ENCODE measurements around the gene USP5. TPM values are rescaled to one million over a fixed set of nuclear protein-coding genes. Genes with fewer than 3 reads are reported as not detected.
A peak's percentile ranks its signal among the peaks of the same experiment; 100 is the strongest.

Gene USP5
- total and polyA plus RNA-seq, 2 of the 8 experiments (the other 6 are each of a cell fraction or from before 2014, with no cell fraction given), result 66.5 to 148 TPM

DNA sequence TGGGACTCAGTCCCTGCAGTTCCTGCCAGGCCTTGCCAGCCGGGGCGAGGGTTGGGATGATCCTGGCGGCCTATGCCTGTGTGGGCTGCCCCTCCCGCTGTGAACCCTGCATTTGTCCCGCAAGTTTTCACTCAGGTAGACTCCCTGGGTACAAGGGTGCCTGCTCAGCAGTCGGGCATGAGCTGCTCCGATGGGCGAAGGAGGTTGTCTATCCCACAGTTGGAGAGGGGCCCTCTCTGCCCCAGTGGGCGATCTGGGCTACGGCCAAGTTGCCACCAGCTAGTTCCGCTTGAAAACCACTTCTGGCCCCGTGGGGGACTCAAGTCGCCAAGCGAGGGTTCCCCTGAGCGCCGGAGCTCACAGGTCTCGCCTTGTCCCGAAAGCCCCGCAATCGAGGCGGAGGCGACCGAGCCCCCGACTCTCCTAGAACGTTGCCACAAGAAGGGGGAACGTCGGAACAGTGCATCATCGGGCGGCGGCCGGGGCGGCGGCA, 15.0 kb downstream of the USP5 start:
- H3K56ac ChIP-seq (replicated peaks; ENCODE audit: insufficient read length, low read depth, low read length), result peak overlapping the region; percentile 65
- no peak overlapping the region for H3K23ac ChIP-seq (ENCODE audit: insufficient read length)
- H3K27me3 ChIP-seq (replicated peaks in 1 of 4; ENCODE audit: control insufficient read depth in 3 of 4, extremely low read depth in 1 of 4, insufficient read depth in 3 of 4, low read length in 3 of 4), result no peaks in the 10 kb centered on the region
- H3K4me2 ChIP-seq (ENCODE audit: insufficient read depth in 1 of 2, low read depth in 2 of 2, low read length in 2 of 2), result peak overlapping the region; percentile 89 to 94
- peaks cover 22 to 27% of the 10 kb centered on the region in 2 experiments for H4K20me1 ChIP-seq (replicated peaks in 1 of 2; ENCODE audit: control insufficient read depth in 1 of 2, insufficient read depth in 2 of 2, low read length in 2 of 2)
- H3K9me3 ChIP-seq (ENCODE audit: insufficient read depth in 2 of 2, low read depth in 1 of 2, low read length in 1 of 2), result no peaks in the 10 kb centered on the region
- H2BK120ac ChIP-seq (replicated peaks; ENCODE audit: low read depth, low read length), result no peak overlapping the region
- no peak overlapping the region; the same call in 1 of the 2 replicates for H4K8ac ChIP-seq (ENCODE audit: extremely low read depth, insufficient read depth, low read length)
- peak overlapping the region; percentile 78; the same call in 1 of the 2 replicates for H2BK12ac ChIP-seq (ENCODE audit: low read depth, low read length)
- DNase-seq (ENCODE audit: low read depth in 1 of 2, low spot score in 2 of 2), result peak in 1 of 2 experiments; percentile 86
- peak overlapping the region; percentile 40 to 98 (median 67) for H3K4me3 ChIP-seq (ENCODE audit: extremely low read depth in 1 of 4, insufficient read depth in 2 of 4, low read depth in 3 of 4, low read length in 4 of 4)
- peaks cover 0 to 22% of the 10 kb centered on the region in 2 experiments; a peak in 2 of 4 replicates for H3K79me2 ChIP-seq (ENCODE audit: control insufficient read depth in 1 of 2, insufficient read depth in 2 of 2, low read length in 2 of 2)
- peak overlapping the region; percentile 48 for H4K91ac ChIP-seq (replicated peaks; ENCODE audit: insufficient read length, low read length)
- no peak overlapping the region; the same call in 1 of the 2 replicates for H3K27ac ChIP-seq (ENCODE audit: low read depth, low read length)
- 0 out of 2 replicates have a peak, but pooled peaks cover 4% of the 10 kb centered on the region for H3K79me1 ChIP-seq (ENCODE audit: low read depth, low read length)
- peak overlapping the region in 3 of 4 experiments; percentile 35 to 66 (median 53); a peak in 5 of 7 replicates for H3K9ac ChIP-seq (replicated peaks in 1 of 4; ENCODE audit: extremely low read depth in 1 of 4, low read depth in 3 of 4, low read length in 3 of 4)
- peak overlapping the region; percentile 47; the same call in 1 of the 2 replicates for H2BK5ac ChIP-seq (ENCODE audit: low read depth, low read length)
- peaks cover 7 to 45% (median 24%) of the 10 kb centered on the region in 4 experiments for H3K4me1 ChIP-seq (replicated peaks in 1 of 4; ENCODE audit: control insufficient read depth in 3 of 4, insufficient read depth in 4 of 4, low read length in 3 of 4)
- H3K18ac ChIP-seq (ENCODE audit: extremely low read depth, low read length), result peak overlapping the region; percentile 94
- peak overlapping the region; percentile 34 for H4K5ac ChIP-seq (ENCODE audit: insufficient read length, low read depth, low read length)
- peaks cover 14% of the 10 kb centered on the region for H3K23me2 ChIP-seq (ENCODE audit: low read depth, low read length)
- ChIA-PET CTCF (ENCODE audit: partially characterized antibody) (interaction anchor here (0.7 to 10.4 kb wide), 11 partner anchors 11 to 244 kb away, joined by 3 to 216 read pairs (median 4); partner anchors contain the start of genes C12orf57, RNU7-1 and USP5), POLR2A (ENCODE audit: partially characterized antibody) (interaction anchor here (0.7 to 18.9 kb wide), 33 partner anchors 8 to 333 kb away, joined by 3 to 588 read pairs (median 6); partner anchors contain the start of genes ATN1, C12orf57, CDCA3 and COPS7A)
- no peak for FAIRE-seq
- no peak overlapping the region for H2BK20ac ChIP-seq (ENCODE audit: low read length)
- TF ChIP-seq, protein P1, sequence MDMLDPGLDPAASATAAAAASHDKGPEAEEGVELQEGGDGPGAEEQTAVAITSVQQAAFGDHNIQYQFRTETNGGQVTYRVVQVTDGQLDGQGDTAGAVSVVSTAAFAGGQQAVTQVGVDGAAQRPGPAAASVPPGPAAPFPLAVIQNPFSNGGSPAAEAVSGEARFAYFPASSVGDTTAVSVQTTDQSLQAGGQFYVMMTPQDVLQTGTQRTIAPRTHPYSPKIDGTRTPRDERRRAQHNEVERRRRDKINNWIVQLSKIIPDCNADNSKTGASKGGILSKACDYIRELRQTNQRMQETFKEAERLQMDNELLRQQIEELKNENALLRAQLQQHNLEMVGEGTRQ (IDR thresholded peaks at IDR 0.05; ENCODE audit: low read length), result 0 out of 2 replicates have a peak, but pooled peaks have one; percentile 2
- TF ChIP-seq EP300 (IDR thresholded peaks at IDR 0.05; ENCODE audit: borderline replicate concordance in 1 of 2, low read depth in 2 of 2, low read length in 2 of 2), result no peak
- H3K14ac ChIP-seq (ENCODE audit: insufficient read length), result no peak overlapping the region
- 10% methylated on average over 24 of the region's 33 CpGs; no CpG with 5 or more reads in 1 of the 2 experiments for WGBS, 2 experiments (ENCODE audit: extremely low coverage in 1 of 2, insufficient coverage in 1 of 2, insufficient read length in 1 of 2, insufficient replicate concordance in 2 of 2, low coverage in 1 of 2, low lambda C conversion rate in 2 of 2, missing lambda C conversion rate in 1 of 2)
- H3K36me3 ChIP-seq (ENCODE audit: control insufficient read depth in 2 of 4, insufficient read depth in 4 of 4, low read length in 3 of 4), result peaks cover 12 to 56% (median 30%) of the 10 kb centered on the region in 4 experiments
- no peak overlapping the region for H2AFZ ChIP-seq (ENCODE audit: low read length)
- H3K4ac ChIP-seq (replicated peaks; ENCODE audit: insufficient read length, low read depth, low read length), result peak overlapping the region; percentile 57
- H2AK5ac ChIP-seq (ENCODE audit: low read depth, low read length), result no peak overlapping the region
- H2BK15ac ChIP-seq (ENCODE audit: low read length), result peak overlapping the region; percentile 88; the same call in 1 of the 2 replicates

Data from H1 (cell line).